Stimulated activated CD4-positive, alpha-beta T cell treated with anti-CD3 and anti-CD28 coated beads, Interleukin-2, amount 100 ng/mL, for 24 hours (primary cell): Measurements from ENCODE around the gene CLEC1A.

Source experiments
- DNase-seq, 2 donors: peaks; one replicate each; pipeline ENCODE4 v3.0.0-alpha.2; 2020

CLEC1A gene, protein sequence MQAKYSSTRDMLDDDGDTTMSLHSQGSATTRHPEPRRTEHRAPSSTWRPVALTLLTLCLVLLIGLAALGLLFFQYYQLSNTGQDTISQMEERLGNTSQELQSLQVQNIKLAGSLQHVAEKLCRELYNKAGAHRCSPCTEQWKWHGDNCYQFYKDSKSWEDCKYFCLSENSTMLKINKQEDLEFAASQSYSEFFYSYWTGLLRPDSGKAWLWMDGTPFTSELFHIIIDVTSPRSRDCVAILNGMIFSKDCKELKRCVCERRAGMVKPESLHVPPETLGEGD

DNA sequence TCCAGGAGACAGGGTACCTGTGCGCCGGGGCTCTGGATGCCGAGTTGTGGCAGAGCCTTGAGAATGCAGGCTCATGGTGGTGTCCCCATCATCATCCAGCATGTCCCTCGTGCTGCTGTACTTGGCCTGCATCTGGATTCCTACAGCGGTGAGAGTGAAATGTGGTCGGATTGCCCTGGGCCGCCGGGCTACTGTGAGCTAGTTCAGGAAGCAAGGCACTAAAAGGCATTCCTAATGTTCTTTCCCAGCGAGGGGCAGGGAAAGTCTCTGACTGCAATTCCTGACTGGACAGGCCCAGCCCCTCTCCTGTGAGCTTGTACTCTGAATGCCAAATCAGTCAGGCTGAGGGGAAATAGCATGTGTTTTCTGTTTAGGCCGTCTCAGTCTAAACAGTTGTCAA lies at the start of gene CLEC1A:
Gene CLEC1A (minus strand): TSS at position 195 of the 400 bp plus-strand sequence. CDS start 63 bp downstream, at position 132.
- no peak for DNase-seq

DNA sequence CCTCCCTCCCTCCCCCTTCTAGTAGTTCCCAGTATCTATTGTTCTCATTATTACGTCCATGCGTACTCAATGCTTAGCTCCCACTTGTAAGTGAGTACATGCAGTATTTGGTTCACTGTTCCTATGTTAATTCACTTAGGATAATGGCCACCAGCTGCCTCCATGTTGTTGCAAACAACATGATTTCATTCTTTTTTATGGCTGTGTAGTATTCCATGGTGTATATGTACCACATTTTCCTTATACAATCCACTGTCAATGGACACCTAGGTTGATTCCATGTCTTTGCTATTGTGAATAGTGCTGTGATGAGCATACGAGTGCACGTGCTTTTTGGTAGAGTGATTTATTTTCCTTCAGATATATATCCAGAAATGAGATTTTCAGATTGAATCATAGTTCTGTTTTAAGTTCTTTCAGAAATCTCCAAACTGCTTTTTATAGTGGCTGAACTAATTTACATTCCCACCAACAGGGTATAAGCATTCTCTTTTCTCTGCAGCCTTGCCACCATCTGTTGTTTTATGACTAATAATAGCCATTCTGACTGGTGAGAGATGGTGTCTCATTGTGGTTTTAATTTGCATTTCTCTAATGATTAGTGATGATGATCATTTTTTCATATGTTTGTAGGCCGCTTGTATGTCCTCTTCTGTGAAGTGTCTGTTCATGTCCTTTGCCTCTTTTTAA lies 49.1 kb upstream of the CLEC1A start:
- no peak for DNase-seq

DNA sequence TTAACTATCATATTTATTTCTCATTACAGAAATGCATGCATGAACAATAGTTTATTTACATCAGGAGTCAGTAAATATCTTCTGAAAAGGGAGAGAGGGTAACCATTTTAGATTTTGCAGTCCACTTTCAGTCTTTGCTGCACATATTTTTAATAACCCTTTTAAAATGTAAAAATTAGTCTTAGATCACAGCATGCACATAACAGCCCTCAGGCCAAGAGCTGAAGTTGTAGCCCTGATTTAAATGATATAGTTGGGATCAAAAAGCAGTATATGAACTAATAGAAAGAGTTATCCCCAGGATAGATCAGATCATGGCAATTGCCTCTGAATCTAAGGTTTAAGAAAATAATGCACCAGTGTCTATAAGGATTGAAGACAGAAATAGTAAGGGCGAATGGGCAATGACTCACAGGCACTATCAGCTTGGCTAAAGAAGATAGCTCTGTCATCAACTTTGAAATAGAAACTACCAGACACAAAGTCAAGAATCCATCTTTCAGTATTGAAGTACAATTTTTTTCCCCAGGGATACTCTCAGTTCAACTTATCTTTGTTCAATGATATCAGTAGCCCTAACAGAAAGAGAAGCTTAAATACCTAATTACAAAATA lies 44.3 kb upstream of the CLEC1A start:
- DNase-seq: no peak

DNA sequence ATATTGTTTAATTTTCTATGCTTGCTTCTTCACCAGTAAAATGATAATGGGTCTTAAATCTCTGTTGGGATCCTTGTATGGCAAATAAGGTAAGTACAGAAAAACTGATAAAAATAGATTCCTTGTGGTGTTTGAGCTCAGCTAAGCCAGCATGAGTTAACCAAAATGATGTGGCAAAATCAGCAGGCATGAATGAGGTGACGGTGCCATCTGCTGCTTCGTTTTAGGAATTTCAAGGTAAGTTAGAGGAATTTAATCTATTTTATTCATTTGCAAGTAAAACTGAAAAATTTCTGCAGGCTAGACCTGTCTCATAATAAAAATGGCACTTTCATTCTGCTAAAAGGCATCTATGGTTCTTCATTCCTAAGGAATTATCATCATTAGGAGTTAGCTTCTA lies 41.2 kb upstream of the CLEC1A start:
- DNase-seq: peak; percentile 37 to 50

DNA sequence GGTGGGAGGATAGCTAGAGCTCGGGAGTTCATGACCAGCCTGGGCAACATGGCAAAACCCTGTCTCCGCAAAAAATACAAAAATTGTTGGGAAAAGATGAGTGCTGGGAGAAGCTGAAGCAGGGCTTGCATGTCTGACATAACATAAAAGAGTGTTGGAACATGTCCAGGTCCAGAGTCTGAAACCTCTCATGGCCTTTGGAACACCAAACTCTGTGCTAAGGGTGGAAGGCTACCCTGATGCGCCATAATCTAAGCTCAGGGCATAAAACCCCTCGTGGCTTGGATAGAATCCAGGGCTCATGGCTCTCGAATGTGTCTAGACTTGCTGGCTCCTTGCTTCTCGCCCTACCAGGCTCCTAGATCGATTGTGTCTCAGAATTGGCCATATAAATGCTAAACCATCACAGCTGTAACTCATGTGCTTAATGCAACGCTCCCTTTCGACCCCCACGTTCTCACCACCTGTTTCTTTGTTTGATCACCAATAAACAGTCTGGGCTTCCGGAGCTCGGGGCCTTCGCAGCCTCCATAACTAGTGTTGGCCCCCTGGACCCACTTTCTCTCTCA lies 37.9 kb upstream of the CLEC1A start:
- DNase-seq: no peak

DNA sequence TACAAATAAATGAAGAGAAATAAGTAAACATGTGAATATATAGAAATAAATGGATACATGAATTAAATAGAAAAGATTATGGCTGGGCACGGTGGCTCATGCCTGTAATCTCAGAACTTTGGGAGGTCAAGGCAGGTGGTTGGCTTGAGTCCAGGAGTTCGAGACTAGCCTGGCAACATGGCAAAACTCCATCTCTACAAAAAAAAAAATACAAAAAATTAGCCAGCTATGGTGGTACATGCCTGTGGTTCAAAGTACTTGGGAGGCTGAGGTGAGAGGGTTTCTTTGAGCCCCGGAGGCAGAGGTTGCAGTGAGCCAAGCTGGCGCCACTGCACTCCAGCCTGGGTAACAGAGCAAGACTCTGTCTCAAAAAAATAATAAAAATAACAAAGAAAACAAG lies 36.3 kb upstream of the CLEC1A start:
- DNase-seq: no peak

DNA sequence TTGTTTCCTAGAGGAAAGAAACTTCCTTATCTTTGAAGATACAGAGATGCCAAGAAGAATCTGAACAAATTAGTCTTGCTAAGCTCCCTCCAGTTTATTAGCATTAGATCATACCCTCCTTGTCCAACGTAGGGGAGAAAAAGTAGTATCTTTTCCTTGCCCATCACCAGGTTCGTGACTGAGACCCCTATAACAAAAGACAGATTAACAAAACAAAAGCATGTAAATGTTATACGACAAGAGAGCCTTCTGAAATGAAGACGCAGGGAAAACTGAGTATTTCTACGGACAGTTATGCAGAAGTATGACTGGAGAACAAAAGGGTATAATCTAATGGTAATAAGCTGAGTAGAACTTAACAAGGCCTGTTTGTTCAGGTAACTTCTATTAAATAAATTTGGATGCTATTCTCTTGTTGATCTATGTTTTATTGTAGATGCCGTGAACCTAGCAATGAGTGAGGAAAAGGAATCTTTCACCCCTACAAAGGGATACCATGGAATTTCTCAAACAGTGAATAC lies 34.1 kb upstream of the CLEC1A start:
- DNase-seq: no peak

DNA sequence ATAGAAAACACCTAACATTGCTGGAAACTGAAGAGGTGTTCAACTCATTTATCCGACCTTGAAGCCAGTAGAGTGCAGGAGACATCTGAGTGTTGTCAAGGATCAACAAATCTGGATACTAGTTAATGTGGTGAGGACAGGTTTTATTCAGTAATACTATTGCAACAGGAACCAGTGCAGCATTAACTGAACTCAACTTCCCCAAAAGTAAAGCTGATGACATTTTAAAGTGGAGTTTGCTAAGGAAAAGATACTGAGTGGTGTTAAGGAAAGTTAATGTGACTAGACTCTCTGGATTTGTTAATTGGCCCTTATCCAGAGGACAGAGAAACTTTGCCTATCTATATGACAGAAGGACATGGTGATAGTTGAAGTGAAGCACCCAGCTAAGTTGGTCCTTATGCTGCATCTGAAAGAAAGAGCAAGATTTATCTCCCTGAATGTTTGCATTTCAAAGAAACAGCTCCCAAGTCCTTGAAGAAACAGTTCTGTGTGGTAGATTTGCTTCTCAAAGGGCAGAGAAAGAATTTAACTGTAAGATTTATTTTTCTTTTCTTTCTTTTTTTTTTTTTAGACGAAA lies 32.4 kb upstream of the CLEC1A start:
- no peak for DNase-seq

DNA sequence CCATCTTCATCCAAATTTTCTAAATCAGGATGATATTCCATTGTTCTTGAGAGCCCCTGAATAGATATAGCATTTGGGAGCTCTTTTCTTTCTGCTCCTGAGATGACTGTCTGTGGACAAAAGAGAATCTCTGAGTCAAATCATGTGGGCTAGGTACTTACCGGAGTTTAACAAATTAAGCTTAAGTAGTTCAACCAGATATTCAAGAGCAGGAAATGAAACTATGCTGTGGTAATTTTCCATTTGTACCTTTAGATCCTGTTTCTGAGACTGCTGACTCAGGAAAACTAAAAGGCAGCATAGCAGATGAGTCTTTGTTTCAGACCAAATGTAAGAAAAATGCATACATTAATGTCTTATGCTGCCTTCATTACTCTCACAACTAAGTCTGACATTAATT lies 31.3 kb upstream of the CLEC1A start, which contains the start of gene CLEC7A:
Gene CLEC7A (minus strand): TSS at position 158 of the 400 bp plus-strand sequence. CDS start 117 bp downstream, at position 41.
- DNase-seq: no peak

DNA sequence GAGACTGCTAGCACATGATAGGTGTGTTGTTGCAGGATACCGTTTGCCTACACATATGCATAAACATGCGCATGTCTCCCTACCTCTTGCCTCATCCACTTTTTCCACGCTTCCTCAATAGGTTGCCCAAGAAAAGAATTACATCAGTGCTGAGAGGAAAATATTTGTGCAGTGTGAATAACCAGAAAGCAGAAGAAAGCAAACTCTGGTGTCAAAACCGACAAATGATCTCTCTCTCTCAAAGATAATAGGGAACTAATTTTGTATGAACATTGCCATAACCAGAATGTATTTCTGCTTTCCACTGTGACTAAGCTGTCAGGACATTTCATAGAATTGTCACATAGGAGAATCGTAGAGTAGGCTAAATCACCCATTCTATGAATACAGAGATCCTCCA lies 29.9 kb upstream of the CLEC1A start:
- DNase-seq: no peak

DNA sequence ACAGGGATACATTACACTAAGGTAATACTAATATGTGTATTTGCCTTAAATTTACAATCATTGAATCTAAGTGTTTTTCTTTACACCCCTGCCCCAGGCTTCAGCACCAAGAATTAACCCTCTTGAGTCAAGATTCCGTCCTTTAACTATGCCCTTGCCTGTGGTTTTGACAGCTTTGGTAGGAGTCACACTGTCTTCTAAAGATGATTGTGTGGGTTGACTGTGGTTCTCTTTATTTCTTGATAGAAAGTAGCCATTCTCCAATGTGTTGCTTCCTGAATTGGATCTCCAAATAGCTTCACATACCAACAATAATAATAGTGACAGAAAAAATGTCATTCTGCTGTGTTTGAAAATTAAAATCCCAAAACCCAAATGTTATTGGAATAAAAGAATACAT lies 27.6 kb upstream of the CLEC1A start:
- DNase-seq: no peak

DNA sequence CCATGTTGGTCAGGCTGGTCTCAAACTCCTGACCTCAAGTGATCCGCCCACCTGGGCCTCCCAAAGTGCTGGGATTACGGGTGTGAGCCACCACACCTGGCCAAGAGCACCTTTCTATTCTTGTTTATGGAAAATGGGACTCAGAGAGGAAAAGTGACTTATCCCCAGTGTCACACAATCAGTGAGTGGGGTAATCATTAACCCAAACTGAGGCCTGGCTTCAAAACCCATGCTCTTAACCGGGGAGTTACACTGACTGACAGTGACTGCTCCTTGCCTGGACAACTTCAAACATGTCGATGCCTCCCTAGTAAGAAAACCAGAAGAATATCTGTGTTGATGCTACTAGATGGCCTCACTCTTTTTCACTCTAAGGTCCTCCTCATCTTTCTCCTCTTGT lies 23.9 kb upstream of the CLEC1A start:
- DNase-seq: no peak

DNA sequence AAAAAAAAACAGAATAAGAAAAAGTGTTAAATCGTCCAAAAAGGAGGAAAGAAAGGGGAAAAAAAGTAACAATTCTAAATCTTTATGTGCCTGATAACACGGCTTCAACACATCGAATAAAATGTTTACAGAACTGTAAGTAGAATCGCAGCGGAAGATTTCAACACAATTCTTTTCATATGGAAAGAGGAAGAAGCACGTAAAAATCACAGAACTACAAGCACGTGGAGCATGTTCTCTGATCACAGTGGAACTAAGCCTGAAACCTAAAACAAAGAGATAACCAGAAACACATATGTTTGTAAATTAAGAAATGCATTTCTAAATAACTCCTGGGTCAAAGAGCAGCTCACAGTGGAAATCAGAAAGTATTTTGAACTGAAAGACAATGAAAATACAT lies 22.5 kb upstream of the CLEC1A start:
- DNase-seq: no peak

DNA sequence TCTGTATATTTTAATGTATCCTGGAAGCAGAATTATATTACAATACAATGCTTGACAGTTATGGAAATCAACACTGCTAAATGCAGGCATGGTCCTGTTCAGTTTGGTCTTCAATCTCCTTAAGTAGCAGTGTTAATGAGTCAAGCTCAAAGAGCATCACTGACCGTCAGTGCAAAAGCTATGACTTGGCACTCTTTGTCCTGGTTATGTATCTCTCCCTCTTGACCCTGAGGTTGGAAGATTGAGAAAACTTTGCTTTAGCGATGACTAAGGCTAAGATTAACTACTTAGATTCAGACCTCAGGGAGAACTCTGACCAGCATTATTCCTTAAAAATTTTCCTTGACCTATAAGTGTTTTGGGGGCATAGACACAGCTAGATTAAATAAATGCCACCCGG lies 20.3 kb upstream of the CLEC1A start:
- DNase-seq: no peak

DNA sequence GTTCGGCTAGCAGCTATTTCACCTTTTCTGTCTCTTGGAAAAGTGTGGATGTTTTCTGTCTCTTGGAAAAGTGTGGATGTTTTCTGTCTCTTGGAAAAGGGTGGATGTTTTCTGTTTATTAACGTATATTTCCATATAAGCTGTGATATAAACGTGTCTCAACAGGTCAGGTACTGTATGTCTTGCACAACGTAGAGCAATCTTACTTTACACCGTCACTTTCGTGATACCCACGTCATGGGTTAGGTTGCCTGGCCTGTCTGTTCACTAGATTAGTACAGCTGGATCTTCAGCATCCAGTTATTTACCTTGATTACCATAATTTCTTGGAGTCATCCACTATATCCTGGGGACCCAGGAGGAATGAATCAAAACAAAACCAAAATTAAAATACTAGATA lies 17.1 kb upstream of the CLEC1A start:
- no peak for DNase-seq

DNA sequence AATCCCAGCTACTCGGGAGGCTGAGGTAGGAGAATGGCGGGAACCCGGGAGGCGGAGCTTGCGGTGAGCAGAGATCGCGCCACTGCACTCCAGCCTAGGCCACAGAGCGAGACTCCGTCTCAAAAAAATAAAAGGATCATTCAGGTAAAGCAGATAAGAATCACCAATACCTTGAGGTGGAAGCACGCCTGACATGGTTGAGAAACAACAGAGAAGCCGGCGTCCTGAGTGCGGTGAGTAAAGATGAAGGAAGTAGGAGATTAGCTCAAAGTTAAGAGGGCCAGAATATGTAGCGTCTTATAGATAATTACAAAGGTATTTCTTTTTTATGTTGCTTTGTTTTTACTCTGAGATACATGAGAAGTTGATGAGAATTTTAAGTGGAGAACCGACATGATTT lies 16.5 kb upstream of the CLEC1A start:
- DNase-seq: no peak

DNA sequence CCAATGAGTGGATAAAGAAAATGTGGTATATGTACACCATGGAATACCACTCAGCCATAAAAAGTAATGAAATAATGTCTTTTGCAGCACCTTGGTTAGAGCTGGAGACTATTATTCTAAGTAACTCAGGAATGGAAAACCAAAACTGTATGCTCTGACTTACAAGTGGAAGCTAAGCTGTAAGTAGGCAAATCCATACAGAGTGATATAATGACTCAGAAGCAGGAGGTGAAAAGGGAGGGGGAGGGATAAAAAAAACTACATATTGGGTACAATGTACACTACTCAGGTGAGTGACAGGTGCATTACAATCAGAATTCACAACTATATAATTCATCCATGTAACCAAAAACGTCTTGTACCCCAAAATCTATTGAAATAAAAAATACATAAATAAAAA lies 15.1 kb upstream of the CLEC1A start:
- no peak for DNase-seq

DNA sequence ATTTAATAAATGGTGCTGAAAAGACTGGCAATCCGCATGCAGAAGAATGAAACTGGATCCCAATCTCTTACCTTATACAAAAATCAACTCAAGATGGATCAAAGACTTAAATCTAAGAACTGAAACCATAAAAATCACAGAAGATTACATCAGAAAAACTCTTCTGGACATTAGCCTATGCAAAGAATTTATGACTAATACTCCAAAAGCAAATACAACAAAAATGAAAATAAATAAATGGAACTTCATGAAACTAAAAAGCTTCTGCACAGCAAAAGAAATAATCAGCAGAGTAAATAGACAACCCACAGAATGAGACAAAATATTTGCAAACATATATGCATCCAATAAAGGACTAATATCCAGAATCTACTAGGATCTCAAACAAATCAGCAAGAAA lies 14.3 kb upstream of the CLEC1A start:
- DNase-seq: no peak

DNA sequence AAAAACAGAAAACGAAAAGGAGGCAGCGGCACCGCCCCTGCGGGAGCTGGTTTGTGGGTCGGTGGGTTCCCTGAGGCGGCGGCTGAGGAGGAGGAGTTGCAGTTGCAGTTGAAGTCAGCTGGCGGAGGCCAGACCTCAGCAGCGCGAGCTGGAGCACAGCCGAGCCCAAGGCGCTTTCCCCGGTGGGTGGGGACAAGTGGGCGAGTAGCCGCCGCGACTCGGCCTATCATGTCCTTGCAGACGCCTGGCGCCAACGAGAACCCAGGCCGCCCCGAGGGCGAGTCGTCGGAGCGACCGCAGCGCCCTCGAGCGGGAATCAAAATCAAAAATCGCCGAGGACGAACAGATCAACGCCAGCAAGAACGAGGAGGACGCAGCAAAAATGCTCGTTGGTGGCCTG lies 12.7 kb upstream of the CLEC1A start:
- DNase-seq: no peak

DNA sequence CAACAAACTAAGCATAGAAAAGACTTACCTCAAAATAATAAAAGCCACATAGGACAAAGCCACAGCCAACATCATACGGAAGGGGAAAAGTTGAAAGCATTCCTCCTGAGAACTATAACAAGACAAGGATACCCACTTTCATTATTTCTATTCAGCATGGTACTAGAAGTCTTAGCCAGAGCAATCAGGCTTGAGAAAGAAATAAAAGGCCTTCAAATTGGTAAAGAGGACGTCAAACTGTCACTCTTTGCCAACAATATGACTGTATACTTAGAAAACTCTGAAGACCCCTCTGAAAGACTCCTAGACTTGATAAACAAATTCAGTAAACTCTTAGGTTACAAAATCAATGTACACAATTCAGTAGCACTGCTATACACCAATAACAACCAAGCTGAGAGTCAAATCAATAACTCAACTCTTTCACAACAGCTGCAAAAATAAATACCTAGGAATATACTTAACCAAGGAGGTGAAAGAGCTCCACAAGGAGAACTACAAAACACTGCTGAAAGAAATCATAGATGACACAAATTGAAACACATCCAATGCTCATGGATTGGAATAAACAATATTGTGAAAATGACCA lies 11.6 kb upstream of the CLEC1A start:
- DNase-seq: no peak

DNA sequence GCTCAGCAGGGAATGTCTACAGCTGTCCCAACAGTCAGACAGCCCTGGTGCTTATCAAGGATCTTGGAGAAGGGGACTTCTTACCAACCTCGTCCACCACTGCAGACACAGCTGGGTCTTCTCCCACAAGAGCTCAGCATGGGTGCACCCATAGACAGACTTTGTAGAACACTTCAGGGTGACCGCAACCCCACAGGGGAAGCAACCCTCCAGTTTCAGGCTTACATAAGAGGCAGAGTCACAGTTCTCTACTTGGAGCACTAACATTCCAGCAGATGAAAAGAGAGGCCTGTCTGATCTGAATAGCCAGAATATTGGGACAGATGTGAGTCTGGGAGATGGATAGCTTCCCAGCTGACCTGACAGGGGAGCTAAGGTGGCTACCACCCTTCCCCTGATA lies 3.5 kb upstream of the CLEC1A start:
- DNase-seq: no peak

DNA sequence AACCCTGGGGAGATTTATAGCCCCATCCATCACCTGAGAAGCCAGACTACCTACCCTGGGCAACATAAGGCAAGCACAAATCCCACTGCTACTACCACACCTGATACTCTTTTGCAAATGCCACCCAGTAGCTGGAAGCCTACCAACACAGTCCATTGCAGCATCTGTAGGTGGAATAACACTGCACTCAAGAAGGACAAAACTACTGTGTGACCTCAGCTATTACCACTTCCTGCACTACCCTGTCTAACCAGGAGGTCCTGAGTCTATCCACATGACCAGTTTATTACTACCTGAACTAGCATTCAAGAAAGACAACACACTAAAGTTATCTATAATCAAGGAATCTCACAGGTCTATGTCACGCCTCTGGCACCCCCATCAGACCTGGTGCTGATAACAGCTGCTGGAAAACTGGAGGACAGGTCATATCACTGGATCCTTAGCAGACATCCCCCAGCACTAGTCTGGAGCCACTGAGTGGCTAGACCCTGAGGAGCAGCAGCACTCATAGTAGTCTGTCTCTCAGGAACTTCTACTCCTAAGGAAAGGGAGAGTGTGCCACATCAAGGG lies 2.9 kb upstream of the CLEC1A start:
- no peak for DNase-seq
